ENCODE measurements around the gene RNF121. TPM values are rescaled to one million over a fixed set of nuclear protein-coding genes. Genes with fewer than 3 reads are reported as not detected.

The RNF121 gene
- total and polyA plus RNA-seq, 2 of the 13 experiments (the other 11 are each of a cell fraction or from before 2014, with no cell fraction given) = 28.6 to 44.3 TPM

DNA sequence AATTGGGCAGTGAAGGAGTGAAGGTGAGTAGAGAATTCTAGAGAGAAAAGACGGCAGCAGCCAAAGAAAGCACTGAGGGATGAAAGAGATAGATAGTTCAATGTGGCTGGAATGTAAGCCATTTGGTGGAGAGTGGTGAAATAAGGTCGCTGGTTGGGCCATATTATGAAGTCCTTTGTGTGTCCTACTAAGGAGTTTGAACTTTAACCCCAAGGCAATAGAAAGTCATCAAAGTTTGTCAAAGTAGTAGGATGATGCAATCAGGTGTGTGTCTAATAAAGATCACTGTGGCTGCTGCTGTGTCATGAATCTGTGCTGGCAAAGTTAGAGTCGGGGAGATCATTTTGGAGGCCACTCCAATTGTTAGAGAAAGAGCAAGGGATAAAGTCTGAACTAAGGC is 18.7 kb downstream of the RNF121 start (continued):
- TF ChIP-seq ZNF891 (CRISPR knock-in tag; IDR thresholded peaks at IDR 0.05) (no peak), YY1 (IDR thresholded peaks at IDR 0.05; ENCODE audit: insufficient read depth, insufficient replicate concordance, low read depth, low read length) (no peak), ZNF549 (CRISPR knock-in tag; IDR thresholded peaks at IDR 0.05) (no peak), ZNF383 (CRISPR knock-in tag; IDR thresholded peaks at IDR 0.05; ENCODE audit: borderline replicate concordance) (no peak), SRSF1 (optimal IDR thresholded peaks at IDR 0.05; ENCODE audit: low read depth, low read length) (no peak), ZC3H13 (CRISPR knock-in tag; IDR thresholded peaks at IDR 0.05) (no peak), ZNF572 (CRISPR knock-in tag; IDR thresholded peaks at IDR 0.05) (no peak), HDAC2 (CRISPR knock-in tag; IDR thresholded peaks at IDR 0.05) (peak; percentile 86), RARA (CRISPR knock-in tag; IDR thresholded peaks at IDR 0.05) (peak; percentile 86), HCFC1 (IDR thresholded peaks at IDR 0.05; ENCODE audit: low read depth, low read length) (no peak), SRSF9 (IDR thresholded peaks at IDR 0.05; ENCODE audit: borderline replicate concordance, insufficient read depth, low read depth, low read length, poor library complexity, severe bottlenecking) (no peak), MAZ (IDR thresholded peaks at IDR 0.05; ENCODE audit: borderline replicate concordance, low read depth, low read length) (no peak), MAZ (CRISPR knock-in tag; IDR thresholded peaks at IDR 0.05; ENCODE audit: low read depth) (no peak), ZNF234 (CRISPR knock-in tag; conservative IDR thresholded peaks at IDR 0.05) (no peak), EHMT2 (IDR thresholded peaks at IDR 0.05; ENCODE audit: borderline replicate concordance, low read depth, low read length) (peak; percentile 30; the same call in 1 of the 2 replicates), ZNF317 (CRISPR knock-in tag; IDR thresholded peaks at IDR 0.05) (no peak), IRX3 (CRISPR knock-in tag; IDR thresholded peaks at IDR 0.05; ENCODE audit: borderline replicate concordance, low read depth) (no peak), SP4 (CRISPR knock-in tag; IDR thresholded peaks at IDR 0.05) (no peak), ZNF468 (CRISPR knock-in tag; IDR thresholded peaks at IDR 0.05) (no peak), HDAC6 (IDR thresholded peaks at IDR 0.05; ENCODE audit: low read depth, low read length) (no peak), SYNCRIP (IDR thresholded peaks at IDR 0.05; ENCODE audit: insufficient read depth, low read depth, low read length) (no peak)
- TF ChIP-seq, protein P1, sequence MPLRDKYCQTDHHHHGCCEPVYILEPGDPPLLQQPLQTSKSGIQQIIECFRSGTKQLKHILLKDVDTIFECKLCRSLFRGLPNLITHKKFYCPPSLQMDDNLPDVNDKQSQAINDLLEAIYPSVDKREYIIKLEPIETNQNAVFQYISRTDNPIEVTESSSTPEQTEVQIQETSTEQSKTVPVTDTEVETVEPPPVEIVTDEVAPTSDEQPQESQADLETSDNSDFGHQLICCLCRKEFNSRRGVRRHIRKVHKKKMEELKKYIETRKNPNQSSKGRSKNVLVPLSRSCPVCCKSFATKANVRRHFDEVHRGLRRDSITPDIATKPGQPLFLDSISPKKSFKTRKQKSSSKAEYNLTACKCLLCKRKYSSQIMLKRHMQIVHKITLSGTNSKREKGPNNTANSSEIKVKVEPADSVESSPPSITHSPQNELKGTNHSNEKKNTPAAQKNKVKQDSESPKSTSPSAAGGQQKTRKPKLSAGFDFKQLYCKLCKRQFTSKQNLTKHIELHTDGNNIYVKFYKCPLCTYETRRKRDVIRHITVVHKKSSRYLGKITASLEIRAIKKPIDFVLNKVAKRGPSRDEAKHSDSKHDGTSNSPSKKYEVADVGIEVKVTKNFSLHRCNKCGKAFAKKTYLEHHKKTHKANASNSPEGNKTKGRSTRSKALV (CRISPR knock-in tag; IDR thresholded peaks at IDR 0.05) = no peak
- TF ChIP-seq, protein P2, sequence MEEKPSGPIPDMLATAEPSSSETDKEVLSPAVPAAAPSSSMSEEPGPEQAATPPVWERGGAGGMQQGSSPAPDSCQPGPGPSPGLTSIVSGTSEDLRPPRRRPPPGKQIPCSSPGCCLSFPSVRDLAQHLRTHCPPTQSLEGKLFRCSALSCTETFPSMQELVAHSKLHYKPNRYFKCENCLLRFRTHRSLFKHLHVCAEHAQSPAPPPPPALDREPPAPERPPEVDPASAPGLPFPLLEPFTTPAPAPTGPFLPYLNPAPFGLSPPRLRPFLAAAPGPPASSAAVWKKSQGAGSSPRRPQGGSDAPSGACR (CRISPR knock-in tag; IDR thresholded peaks at IDR 0.05) = no peak
- TF ChIP-seq, protein P3, sequence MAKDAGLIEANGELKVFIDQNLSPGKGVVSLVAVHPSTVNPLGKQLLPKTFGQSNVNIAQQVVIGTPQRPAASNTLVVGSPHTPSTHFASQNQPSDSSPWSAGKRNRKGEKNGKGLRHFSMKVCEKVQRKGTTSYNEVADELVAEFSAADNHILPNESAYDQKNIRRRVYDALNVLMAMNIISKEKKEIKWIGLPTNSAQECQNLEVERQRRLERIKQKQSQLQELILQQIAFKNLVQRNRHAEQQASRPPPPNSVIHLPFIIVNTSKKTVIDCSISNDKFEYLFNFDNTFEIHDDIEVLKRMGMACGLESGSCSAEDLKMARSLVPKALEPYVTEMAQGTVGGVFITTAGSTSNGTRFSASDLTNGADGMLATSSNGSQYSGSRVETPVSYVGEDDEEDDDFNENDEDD (CRISPR knock-in tag; IDR thresholded peaks at IDR 0.05; ENCODE audit: borderline replicate concordance) = no peak
- TF ChIP-seq, protein P4, sequence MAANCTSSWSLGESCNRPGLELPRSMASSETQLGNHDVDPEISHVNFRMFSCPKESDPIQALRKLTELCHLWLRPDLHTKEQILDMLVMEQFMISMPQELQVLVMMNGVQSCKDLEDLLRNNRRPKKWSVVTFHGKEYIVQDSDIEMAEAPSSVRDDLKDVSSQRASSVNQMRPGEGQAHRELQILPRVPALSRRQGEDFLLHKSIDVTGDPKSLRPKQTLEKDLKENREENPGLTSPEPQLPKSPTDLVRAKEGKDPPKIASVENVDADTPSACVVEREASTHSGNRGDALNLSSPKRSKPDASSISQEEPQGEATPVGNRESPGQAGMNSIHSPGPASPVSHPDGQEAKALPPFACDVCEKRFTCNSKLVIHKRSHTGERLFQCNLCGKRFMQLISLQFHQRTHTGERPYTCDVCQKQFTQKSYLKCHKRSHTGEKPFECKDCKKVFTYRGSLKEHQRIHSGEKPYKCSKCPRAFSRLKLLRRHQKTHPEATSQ (CRISPR knock-in tag; IDR thresholded peaks at IDR 0.05; ENCODE audit: borderline replicate concordance) = no peak
- TF ChIP-seq, protein P5, sequence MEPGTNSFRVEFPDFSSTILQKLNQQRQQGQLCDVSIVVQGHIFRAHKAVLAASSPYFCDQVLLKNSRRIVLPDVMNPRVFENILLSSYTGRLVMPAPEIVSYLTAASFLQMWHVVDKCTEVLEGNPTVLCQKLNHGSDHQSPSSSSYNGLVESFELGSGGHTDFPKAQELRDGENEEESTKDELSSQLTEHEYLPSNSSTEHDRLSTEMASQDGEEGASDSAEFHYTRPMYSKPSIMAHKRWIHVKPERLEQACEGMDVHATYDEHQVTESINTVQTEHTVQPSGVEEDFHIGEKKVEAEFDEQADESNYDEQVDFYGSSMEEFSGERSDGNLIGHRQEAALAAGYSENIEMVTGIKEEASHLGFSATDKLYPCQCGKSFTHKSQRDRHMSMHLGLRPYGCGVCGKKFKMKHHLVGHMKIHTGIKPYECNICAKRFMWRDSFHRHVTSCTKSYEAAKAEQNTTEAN (CRISPR knock-in tag; conservative IDR thresholded peaks at IDR 0.05) = no peak

All from HepG2 (cell line).